Type B pancreatic cell (in vitro differentiated cells): ENCODE results near the gene MNT. TPM values are rescaled to one million over a fixed set of nuclear protein-coding genes. Genes with fewer than 3 reads are reported as not detected.

Experiments used
- DNase-seq: peaks from one replicate; pipeline ENCODE4 v3.0.0; 2021; ENCODE audit warnings: mixed read lengths; ENCODE audit not compliant: unreplicated experiment; ENCODE audit errors: extremely low spot score
- H3K27ac Mint-ChIP-seq: 2 replicates; pipeline ENCODE4 v1.8.0; 2021; ENCODE audit warnings: mild to moderate bottlenecking, mixed read lengths
- H3K27me3 Mint-ChIP-seq: 2 replicates; pipeline ENCODE4 v1.8.0; 2021; ENCODE audit warnings: mixed read lengths
- H3K36me3 Mint-ChIP-seq: 2 replicates; pipeline ENCODE4 v1.8.0; 2021; ENCODE audit warnings: mixed read lengths
- H3K4me1 Mint-ChIP-seq: one replicate; pipeline ENCODE4 v1.8.0; 2021; ENCODE audit warnings: mixed read lengths; ENCODE audit not compliant: unreplicated experiment
- H3K4me3 Mint-ChIP-seq: 2 replicates; pipeline ENCODE4 v1.8.0; 2021; ENCODE audit warnings: mild to moderate bottlenecking, mixed read lengths
- H3K9me3 Mint-ChIP-seq: 2 replicates; pipeline ENCODE4 v1.8.0; 2021; ENCODE audit warnings: mixed read lengths
- CTCF ChIP-seq: fragments of 200-600 bp; sonication (generic); conservative IDR thresholded peaks from 2 replicates; pipeline ENCODE4 v1.5.0; 2021; ENCODE audit warnings: antibody characterized with exemption, mild to moderate bottlenecking
- total RNA-seq: library from RNA; stranded (reverse); gene quantifications from 2 replicates; pipeline ENCODE4 v1.2.1, GENCODE V29; 2021; ENCODE audit warnings: low replicate concordance

MNT gene
- total RNA-seq, 1 donor from 2014 or later = 26.9 TPM

GRCh38 chr17:2435862-2436261 lies 35.0 kb upstream of the MNT start:
- DNase-seq = no peak
- H3K27ac Mint-ChIP-seq = peak overlapping the region; percentile 93
- H3K36me3 Mint-ChIP-seq = peaks cover 23% of the 10 kb centered on the region
- peaks cover 20% of the 10 kb centered on the region for H3K4me1 Mint-ChIP-seq
- H3K4me3 Mint-ChIP-seq = peak overlapping the region; percentile 85
- H3K27me3 Mint-ChIP-seq = no peaks in the 10 kb centered on the region
- no peaks in the 10 kb centered on the region for H3K9me3 Mint-ChIP-seq
- TF ChIP-seq CTCF = no peak

- DNase-seq = no peak
- Mint-ChIP-seq H3K4me3 (peak overlapping the region; percentile 85), H3K27me3 (no peaks in the 10 kb centered on the region), H3K36me3 (peaks cover 22% of the 10 kb centered on the region), H3K9me3 (no peaks in the 10 kb centered on the region), H3K4me1 (peaks cover 20% of the 10 kb centered on the region), H3K27ac (peak overlapping the region; percentile 93)
- TF ChIP-seq CTCF = no peak
These were observed 34.4 kb upstream of the MNT start for GRCh38 chr17:2435181-2435741.

- Mint-ChIP-seq H3K9me3 (no peaks in the 10 kb centered on the region), H3K27me3 (no peaks in the 10 kb centered on the region), H3K27ac (no peak overlapping the region), H3K4me3 (no peak overlapping the region), H3K36me3 (peaks cover 22% of the 10 kb centered on the region), H3K4me1 (peaks cover 20% of the 10 kb centered on the region)
- no peak for TF ChIP-seq CTCF
- no peak for DNase-seq
These were observed 32.8 kb upstream of the MNT start for GRCh38 chr17:2433696-2434095.

DNA sequence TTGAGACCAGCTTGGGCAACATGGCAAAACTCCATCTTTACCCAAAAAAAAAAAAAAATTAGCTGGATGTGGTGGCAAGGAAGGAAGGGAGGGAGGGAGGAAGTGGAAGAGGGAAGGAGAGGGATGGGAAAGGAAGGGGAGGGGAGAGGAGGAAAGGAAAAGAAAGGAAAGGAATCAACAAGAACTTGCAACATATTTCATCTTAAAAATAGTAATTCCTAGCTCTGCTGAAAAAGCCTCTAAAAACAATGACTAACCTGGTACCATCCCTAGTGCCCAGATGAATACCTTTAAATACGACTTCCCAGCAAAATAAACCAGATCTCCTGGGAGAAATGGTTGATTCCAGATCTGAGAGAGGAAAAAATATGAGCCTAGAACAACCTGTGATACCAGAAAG lies 27.1 kb upstream of the MNT start:
- no peak for DNase-seq
- Mint-ChIP-seq H3K27me3 (no peaks in the 10 kb centered on the region), H3K4me1 (peaks cover 6% of the 10 kb centered on the region), H3K9me3 (no peaks in the 10 kb centered on the region), H3K4me3 (no peak overlapping the region), H3K27ac (no peak overlapping the region), H3K36me3 (peaks cover 18% of the 10 kb centered on the region)
- no peak for TF ChIP-seq CTCF

DNA sequence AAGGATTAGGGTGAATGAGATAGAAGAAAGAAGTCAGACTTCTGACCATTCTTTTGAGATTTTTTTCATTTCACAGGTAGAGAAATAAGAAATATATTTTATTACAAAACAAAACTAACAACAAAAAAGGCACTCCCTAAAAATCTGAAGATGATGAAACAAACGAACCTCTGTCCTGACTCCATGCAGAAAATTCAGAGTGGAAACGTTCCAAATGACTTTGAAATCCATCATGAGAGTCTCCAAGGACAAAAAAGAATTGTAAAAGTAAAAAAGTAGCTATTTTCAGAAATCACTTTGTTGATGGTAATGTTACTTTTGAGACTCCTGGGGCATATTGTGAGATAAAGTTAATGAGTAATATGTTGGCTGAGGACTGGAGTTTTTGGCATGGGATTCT lies 26.4 kb upstream of the MNT start:
- Mint-ChIP-seq H3K4me1 (peaks cover 6% of the 10 kb centered on the region), H3K27ac (no peak overlapping the region), H3K9me3 (no peaks in the 10 kb centered on the region), H3K4me3 (no peak overlapping the region), H3K27me3 (no peaks in the 10 kb centered on the region), H3K36me3 (peaks cover 12% of the 10 kb centered on the region)
- no peak for TF ChIP-seq CTCF
- DNase-seq = no peak

- Mint-ChIP-seq H3K36me3 (peaks cover 20% of the 10 kb centered on the region), H3K4me3 (no peak overlapping the region), H3K27me3 (no peaks in the 10 kb centered on the region), H3K27ac (no peak overlapping the region), H3K4me1 (peaks cover 6% of the 10 kb centered on the region), H3K9me3 (no peaks in the 10 kb centered on the region)
- no peak for DNase-seq
- TF ChIP-seq CTCF = no peak
These were observed 22.4 kb upstream of the MNT start for GRCh38 chr17:2423271-2423670.
